Measurements from ENCODE around the gene TRPC1. TPM values are rescaled to one million over a fixed set of nuclear protein-coding genes. Genes with fewer than 3 reads are reported as not detected.
A peak's percentile ranks its signal among the peaks of the same experiment; 100 is the strongest.

TRPC1 gene
- total and polyA plus RNA-seq, 2 experiments from 2014 or later = 7.7 to 17.1 TPM

- WGBS, 2 experiments (ENCODE audit: low coverage in 1 of 2, low lambda C conversion rate in 2 of 2, missing lambda C conversion rate in 2 of 2) = 0% methylated on average over 2 of the region's 2 CpGs
- Histone ChIP-seq H3K9ac (0 out of 2 replicates have a peak overlapping the region, but pooled peaks have one; percentile 13), H3K27me3 (replicated peaks; ENCODE audit: insufficient read depth) (no peaks in the 10 kb centered on the region), H2AFZ (no peak overlapping the region), H3K4me2 (ENCODE audit: unreplicated experiment) (peak overlapping the region; percentile 59), H3K9me2 (ENCODE audit: insufficient read depth) (no peaks in the 10 kb centered on the region), H3K36me3 (ENCODE audit: low read depth) (no peaks in the 10 kb centered on the region), H4K20me1 (ENCODE audit: insufficient read depth) (no peaks in the 10 kb centered on the region), H3K4me1 (ENCODE audit: insufficient read depth) (peaks cover 44% of the 10 kb centered on the region), H3K79me2 (ENCODE audit: insufficient read depth) (no peaks in the 10 kb centered on the region), H3K27ac (peak overlapping the region; percentile 66), H3F3A (ENCODE audit: insufficient read depth) (peaks cover 25% of the 10 kb centered on the region), H3K9me3 (ENCODE audit: low read depth) (no peaks in the 10 kb centered on the region), H3K4me3 (0 out of 2 replicates have a peak overlapping the region, but pooled peaks have one; percentile 24)
- in situ Hi-C loops (cut with MboI) = no loop called here
- TF ChIP-seq EZH2phosphoT487 (IDR thresholded peaks at IDR 0.05; ENCODE audit: insufficient read depth, low read depth) (no peak), EZH2 (IDR thresholded peaks at IDR 0.05; ENCODE audit: insufficient read depth, poor library complexity, severe bottlenecking) (no peak)
- DNase-seq = peak; percentile 96
These were observed 126.7 kb downstream of the TRPC1 start for GRCh38 chr3:142850395-142851023.

- Histone ChIP-seq H3K4me2 (ENCODE audit: unreplicated experiment) (no peak overlapping the region), H4K20me1 (ENCODE audit: insufficient read depth) (no peaks in the 10 kb centered on the region), H2AFZ (no peak overlapping the region), H3K9me2 (ENCODE audit: insufficient read depth) (no peaks in the 10 kb centered on the region), H3K4me1 (ENCODE audit: insufficient read depth) (peaks cover 44% of the 10 kb centered on the region), H3K36me3 (ENCODE audit: low read depth) (no peaks in the 10 kb centered on the region), H3F3A (ENCODE audit: insufficient read depth) (peaks cover 25% of the 10 kb centered on the region), H3K79me2 (ENCODE audit: insufficient read depth) (no peaks in the 10 kb centered on the region), H3K9ac (no peak overlapping the region), H3K27ac (no peak overlapping the region), H3K4me3 (no peak overlapping the region), H3K9me3 (ENCODE audit: low read depth) (no peaks in the 10 kb centered on the region), H3K27me3 (replicated peaks; ENCODE audit: insufficient read depth) (no peaks in the 10 kb centered on the region)
- in situ Hi-C loops (cut with MboI) = no loop called here
- TF ChIP-seq EZH2phosphoT487 (IDR thresholded peaks at IDR 0.05; ENCODE audit: insufficient read depth, low read depth) (no peak), EZH2 (IDR thresholded peaks at IDR 0.05; ENCODE audit: insufficient read depth, poor library complexity, severe bottlenecking) (no peak)
- DNase-seq = peak; percentile 47
- 17 to 25% methylated on average over 4 of the region's 4 CpGs for WGBS, 2 experiments (ENCODE audit: low coverage in 1 of 2, low lambda C conversion rate in 2 of 2, missing lambda C conversion rate in 2 of 2)
These were observed 128.2 kb downstream of the TRPC1 start for GRCh38 chr3:142852009-142852408.

GRCh38 chr3:142853270-142854168 is 129.7 kb downstream of the TRPC1 start:
- no peak overlapping the region for H2AFZ ChIP-seq
- H3K9me2 ChIP-seq (ENCODE audit: insufficient read depth) = no peaks in the 10 kb centered on the region
- no peaks in the 10 kb centered on the region for H3K79me2 ChIP-seq (ENCODE audit: insufficient read depth)
- in situ Hi-C loops (cut with MboI) = no loop called here
- H3K4me2 ChIP-seq (ENCODE audit: unreplicated experiment) = peak overlapping the region; percentile 21
- WGBS, 2 experiments (ENCODE audit: low coverage in 1 of 2, low lambda C conversion rate in 2 of 2, missing lambda C conversion rate in 2 of 2) = 18 to 24% methylated on average over 10 of the region's 10 CpGs
- H3K36me3 ChIP-seq (ENCODE audit: low read depth) = no peaks in the 10 kb centered on the region
- no peak overlapping the region for H3K9ac ChIP-seq
- H3K4me3 ChIP-seq = no peak overlapping the region
- peak; percentile 81 for DNase-seq
- H4K20me1 ChIP-seq (ENCODE audit: insufficient read depth) = no peaks in the 10 kb centered on the region
- H3F3A ChIP-seq (ENCODE audit: insufficient read depth) = peaks cover 25% of the 10 kb centered on the region
- no peaks in the 10 kb centered on the region for H3K27me3 ChIP-seq (replicated peaks; ENCODE audit: insufficient read depth)
- H3K4me1 ChIP-seq (ENCODE audit: insufficient read depth) = peaks cover 44% of the 10 kb centered on the region
- H3K27ac ChIP-seq = no peak overlapping the region
- H3K9me3 ChIP-seq (ENCODE audit: low read depth) = no peaks in the 10 kb centered on the region
- no peak for TF ChIP-seq EZH2 (IDR thresholded peaks at IDR 0.05; ENCODE audit: insufficient read depth, poor library complexity, severe bottlenecking)
- TF ChIP-seq EZH2phosphoT487 (IDR thresholded peaks at IDR 0.05; ENCODE audit: insufficient read depth, low read depth) = no peak

GRCh38 chr3:142857056-142857455 is 133.2 kb downstream of the TRPC1 start:
- Histone ChIP-seq H3K4me3 (no peak overlapping the region), H3K36me3 (ENCODE audit: low read depth) (no peaks in the 10 kb centered on the region), H3F3A (ENCODE audit: insufficient read depth) (0 out of 2 replicates have a peak, but pooled peaks cover 4% of the 10 kb centered on the region), H3K9me2 (ENCODE audit: insufficient read depth) (no peaks in the 10 kb centered on the region), H3K4me2 (ENCODE audit: unreplicated experiment) (no peak overlapping the region), H3K27me3 (replicated peaks; ENCODE audit: insufficient read depth) (no peaks in the 10 kb centered on the region), H3K9me3 (ENCODE audit: low read depth) (no peaks in the 10 kb centered on the region), H3K9ac (no peak overlapping the region), H3K27ac (no peak overlapping the region), H3K4me1 (ENCODE audit: insufficient read depth) (peaks cover 17% of the 10 kb centered on the region), H2AFZ (no peak overlapping the region), H4K20me1 (ENCODE audit: insufficient read depth) (no peaks in the 10 kb centered on the region), H3K79me2 (ENCODE audit: insufficient read depth) (no peaks in the 10 kb centered on the region)
- no peak for TF ChIP-seq EZH2phosphoT487 (IDR thresholded peaks at IDR 0.05; ENCODE audit: insufficient read depth, low read depth)
- TF ChIP-seq EZH2 (IDR thresholded peaks at IDR 0.05; ENCODE audit: insufficient read depth, poor library complexity, severe bottlenecking) = no peak
- DNase-seq = peak; percentile 22
- 73 to 83% methylated on average over 6 of the region's 6 CpGs for WGBS, 2 experiments (ENCODE audit: low coverage in 1 of 2, low lambda C conversion rate in 2 of 2, missing lambda C conversion rate in 2 of 2)
- in situ Hi-C loops (cut with MboI) = no loop called here

Small RNA genes lying within 50 kb of the gene (small RNA-seq; reads per million reads assigned to genes)
- not detected for gene RNU7-47P (ENCODE audit: low read depth, low replicate concordance)

Other genes starting within 250 kb of the TRPC1 start
- gene ATR, start 145.3 kb upstream of the TRPC1 start, total RNA-seq (2014; rRNA removed; shearing (Covaris generic)) = 28.3 and 35.2 TPM in 2 replicates
- 14.6 and 15.1 TPM in 2 replicates for gene ATR, start 145.3 kb upstream of the TRPC1 start, polyA plus RNA-seq (2016; fragmentation: Nextera tagmentation; extraction: Ambion mirVana)
- 0.13 and 0.54 TPM in 2 replicates for gene PLS1, start 127.6 kb upstream of the TRPC1 start, total RNA-seq (2014; rRNA removed; shearing (Covaris generic))
- gene PLS1, start 127.6 kb upstream of the TRPC1 start, polyA plus RNA-seq (2016; fragmentation: Nextera tagmentation; extraction: Ambion mirVana) = 0.35 and 0.58 TPM in 2 replicates
- gene PCOLCE2, start 165.0 kb downstream of the TRPC1 start, total RNA-seq (2014; rRNA removed; shearing (Covaris generic)) = 46.4 and 69.2 TPM in 2 replicates
- gene PCOLCE2, start 165.0 kb downstream of the TRPC1 start, polyA plus RNA-seq (2016; fragmentation: Nextera tagmentation; extraction: Ambion mirVana) = 45.4 and 48.5 TPM in 2 replicates
- gene PAQR9, start 239.6 kb downstream of the TRPC1 start, total RNA-seq (2014; rRNA removed; shearing (Covaris generic)) = not detected in 2 replicates
- gene PAQR9, start 239.6 kb downstream of the TRPC1 start, polyA plus RNA-seq (2016; fragmentation: Nextera tagmentation; extraction: Ambion mirVana) = not detected in 2 replicates